ENCODE data around the gene PICALM.

Gene PICALM

GRCh38 chr11:86046116-86046515 is 22.8 kb downstream of the PICALM start:
- DNase-seq (ENCODE audit: low read depth), result no peak

DNA sequence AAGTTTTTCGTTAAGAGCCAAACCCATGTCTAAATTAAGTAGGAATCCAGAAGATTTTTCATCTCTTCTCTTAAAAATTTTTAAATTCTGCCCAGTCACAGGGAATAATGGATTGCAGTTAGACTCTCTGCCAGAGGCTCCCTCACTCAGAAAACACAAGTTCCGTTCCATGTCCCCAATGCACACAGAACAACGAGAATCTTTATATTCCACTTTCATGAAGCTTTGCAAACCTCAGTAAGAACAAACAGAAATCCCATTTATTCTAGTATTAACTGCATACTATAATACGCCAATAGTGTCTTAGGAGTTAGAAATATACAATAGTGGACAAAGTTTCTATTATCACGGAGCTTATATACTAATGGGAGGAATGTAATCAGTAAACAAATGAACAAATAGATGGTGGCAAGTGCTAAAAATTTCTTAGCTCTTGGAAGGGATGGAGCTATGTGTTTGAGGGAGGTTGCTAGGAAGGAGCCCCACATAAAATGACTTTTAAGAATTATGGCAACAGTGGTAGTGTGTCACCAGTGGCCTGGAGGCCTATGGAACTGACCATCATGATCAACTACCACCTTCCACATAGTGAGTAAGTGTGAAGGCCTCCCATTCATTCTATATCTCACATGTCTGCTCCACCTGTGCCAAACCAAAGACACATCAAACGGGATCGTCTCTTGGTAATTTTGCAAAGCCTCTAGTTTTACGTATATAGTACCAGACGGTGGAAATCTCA is 24.9 kb downstream of the PICALM start:
- no peak for DNase-seq (ENCODE audit: low read depth)

GRCh38 chr11:86041975-86042378 is 26.9 kb downstream of the PICALM start:
- no peak for DNase-seq (ENCODE audit: low read depth)

- DNase-seq (ENCODE audit: low read depth), result no peak
These were observed 27.7 kb downstream of the PICALM start for GRCh38 chr11:86040919-86041850.

DNA sequence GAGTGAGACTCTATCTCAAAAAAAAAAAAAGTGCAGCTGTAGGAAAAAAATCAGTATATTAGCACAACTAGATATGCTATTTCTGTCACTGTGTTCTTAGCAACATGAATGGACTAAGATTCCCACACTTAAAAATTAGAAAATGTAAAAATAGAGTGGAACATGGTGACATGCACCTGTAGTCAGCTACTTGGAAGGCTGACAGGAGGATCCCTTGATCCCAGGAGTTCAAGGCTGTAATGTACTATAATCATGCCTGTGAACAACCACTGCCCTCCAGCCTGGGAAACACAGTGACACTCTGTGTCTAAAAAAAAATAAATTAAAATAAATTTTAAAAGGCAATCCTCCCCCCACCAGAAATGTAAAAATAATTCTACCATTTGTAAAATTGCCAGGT is 29.8 kb downstream of the PICALM start:
- DNase-seq (ENCODE audit: low read depth), result no peak

DNA sequence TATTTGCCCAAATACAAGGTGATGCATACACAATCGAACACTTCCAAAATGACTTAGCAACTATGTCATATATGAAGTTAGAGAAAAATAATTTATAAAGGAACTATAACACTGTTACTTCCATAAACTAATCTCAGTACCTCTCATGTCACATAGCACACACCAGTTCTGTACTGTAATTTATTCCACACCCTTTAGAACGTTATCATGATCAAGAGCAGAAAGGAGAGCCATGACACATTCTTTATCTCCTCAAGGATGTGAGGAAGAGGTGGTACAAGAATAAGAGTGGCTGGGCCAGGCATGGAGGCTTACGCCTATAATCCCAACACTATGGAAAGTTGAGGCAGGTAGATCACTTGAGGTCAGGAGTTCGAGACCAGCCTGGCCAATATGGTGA is 31.1 kb downstream of the PICALM start:
- DNase-seq (ENCODE audit: low read depth), result no peak

DNA sequence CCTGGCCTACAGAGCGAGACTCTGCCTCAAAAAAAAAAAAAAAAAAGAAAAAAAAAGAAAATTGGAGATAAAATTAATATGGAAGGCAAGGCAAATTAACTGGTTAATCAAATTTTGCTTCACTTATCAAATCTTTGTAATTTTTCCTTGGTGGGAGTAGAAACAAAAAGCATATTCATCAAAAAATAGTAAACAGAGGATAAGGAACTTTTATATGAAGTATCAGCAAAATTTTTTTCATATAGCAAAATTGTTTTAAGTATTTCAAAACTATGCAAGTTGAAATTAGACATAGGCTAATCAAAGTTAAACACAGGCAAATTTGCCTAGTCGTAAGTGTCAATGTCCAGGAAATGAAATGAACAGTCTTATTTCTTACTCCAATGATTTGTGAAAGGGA is 33.0 kb downstream of the PICALM start:
- no peak for DNase-seq (ENCODE audit: low read depth)

GRCh38 chr11:86035164-86035563 is 33.7 kb downstream of the PICALM start:
- no peak for DNase-seq (ENCODE audit: low read depth)

DNA sequence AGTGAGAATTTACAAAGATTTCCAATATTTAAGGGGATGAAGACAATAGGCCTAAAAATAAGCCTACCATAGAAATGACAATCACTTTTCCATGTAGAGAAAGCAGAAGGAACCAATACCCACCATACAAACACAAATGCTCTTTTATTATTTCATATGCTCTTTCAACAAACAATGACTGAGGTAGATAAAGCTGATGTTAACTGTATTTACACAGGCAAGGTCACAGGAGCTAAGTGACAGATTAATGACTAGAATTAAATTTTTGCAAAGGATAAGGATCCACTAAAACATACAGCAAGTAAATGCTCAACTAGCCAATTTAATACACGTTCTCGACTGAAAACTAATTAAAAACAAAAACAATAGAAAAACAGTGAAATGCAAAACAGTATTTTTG is 34.2 kb downstream of the PICALM start:
- no peak for DNase-seq (ENCODE audit: low read depth)

DNA sequence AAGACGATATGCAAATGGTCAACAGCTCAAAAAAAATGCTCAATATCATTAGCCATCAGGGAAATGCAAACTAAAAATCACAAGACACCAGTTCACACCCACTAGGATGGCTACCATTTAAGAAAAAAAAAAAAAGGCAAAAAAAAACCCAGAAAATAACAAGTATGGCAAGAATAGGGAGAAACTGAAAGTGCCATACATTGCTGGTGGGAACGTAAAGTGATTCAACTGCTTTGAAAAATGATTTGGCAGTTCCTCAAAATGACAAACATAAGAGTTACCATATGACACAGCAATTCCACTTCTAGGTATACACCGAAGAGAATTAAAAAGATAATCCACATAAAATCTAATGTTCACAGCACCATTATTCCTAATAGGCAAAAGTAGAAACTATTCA is 47.5 kb downstream of the PICALM start:
- no peak for DNase-seq (ENCODE audit: low read depth)

DNA sequence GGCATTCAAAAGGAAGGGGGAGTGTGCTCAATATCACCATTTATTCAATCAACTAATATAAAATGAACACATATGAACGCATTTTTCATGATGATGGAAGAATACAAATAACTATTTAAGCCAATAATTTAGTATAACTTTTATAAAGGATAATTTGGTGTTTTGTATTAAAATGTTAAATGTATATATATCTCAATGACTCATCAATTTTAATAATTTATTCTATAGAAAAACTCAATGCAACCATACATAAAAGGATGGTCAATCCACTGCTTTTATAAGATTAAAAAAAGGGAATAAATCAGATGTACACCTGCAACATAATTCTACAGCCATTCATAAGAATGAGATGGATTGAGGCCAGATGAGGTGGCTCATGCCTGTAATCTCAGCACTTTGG is 50.6 kb downstream of the PICALM start:
- DNase-seq (ENCODE audit: low read depth), result no peak

DNA sequence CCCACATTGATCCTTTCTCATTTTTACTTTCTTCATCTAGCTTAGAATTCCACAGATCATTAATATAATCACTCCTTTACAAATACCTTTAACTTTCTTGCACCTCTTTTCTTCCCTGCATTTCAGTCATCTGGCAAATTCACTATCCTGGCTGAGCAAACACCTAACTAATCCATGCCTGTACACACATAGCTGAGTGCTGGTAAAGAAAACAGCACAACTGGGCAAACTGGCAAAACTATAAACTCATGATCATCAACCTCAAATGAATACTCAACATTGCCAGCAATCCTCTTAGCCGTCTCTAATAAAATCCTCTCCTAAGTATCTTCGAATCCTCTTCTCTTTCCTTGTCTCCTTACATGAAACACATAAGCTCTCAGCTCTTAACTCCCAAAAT is 52.4 kb downstream of the PICALM start:
- no peak for DNase-seq (ENCODE audit: low read depth)

DNA sequence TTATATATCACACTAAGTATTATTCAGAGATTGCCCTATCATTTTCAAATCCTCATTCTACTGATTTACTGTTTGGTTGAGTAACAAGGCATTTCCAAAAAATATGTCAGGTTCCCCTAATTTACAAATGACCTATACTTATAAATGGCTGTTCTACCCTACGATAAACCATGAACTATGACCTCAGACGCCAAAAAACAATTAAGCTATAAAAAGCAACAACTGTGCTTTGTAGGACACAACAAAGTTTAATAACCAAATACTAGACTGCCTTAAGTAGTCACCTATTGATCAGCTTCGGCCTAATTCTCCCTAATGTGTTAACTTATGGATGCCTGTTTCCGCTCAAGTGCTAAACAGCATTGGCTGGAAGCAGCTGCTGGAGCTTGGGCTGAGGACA is 53.2 kb downstream of the PICALM start:
- DNase-seq (ENCODE audit: low read depth), result no peak

DNA sequence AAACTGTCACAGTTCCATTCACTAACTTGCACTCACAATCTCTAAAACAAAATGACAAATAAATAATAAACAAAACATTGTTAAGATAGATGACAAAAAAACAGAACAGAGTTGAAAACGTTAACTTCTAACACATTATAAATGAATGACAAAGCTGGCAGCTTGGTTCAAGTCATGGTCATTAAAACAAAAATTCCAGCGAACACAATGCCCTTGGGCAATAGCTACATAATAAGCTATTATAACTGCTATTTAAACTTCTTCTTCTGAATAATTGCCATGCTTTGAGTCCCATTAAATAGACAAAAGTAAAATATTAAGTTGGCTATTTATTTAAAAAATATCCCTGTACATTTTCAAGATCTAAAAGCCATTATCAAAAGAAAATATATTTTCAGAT is 54.7 kb downstream of the PICALM start:
- no peak for DNase-seq (ENCODE audit: low read depth)

GRCh38 chr11:86013713-86014112 is 55.2 kb downstream of the PICALM start:
- no peak for DNase-seq (ENCODE audit: low read depth)

- no peak for DNase-seq (ENCODE audit: low read depth)
These were observed 57.7 kb downstream of the PICALM start for GRCh38 chr11:86011175-86011574.

DNA sequence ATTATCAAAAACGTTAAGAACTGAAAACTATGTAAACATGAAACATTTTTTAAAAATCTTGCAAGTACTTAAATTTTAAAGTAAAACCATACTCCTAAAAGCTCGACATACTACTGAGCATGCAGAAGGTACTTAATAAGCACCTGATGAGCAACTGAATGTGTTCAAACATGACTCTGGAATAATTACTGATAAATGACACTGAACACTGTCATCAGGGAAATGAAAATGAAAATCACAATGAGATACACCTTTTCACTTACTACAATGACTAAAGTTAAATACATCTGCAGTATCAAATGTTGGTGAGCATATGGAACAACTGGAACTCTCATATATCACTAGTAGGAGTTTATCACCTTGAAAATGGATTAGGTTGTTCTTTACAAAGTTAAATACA is 65.2 kb downstream of the PICALM start:
- DNase-seq (ENCODE audit: low read depth), result no peak

DNA sequence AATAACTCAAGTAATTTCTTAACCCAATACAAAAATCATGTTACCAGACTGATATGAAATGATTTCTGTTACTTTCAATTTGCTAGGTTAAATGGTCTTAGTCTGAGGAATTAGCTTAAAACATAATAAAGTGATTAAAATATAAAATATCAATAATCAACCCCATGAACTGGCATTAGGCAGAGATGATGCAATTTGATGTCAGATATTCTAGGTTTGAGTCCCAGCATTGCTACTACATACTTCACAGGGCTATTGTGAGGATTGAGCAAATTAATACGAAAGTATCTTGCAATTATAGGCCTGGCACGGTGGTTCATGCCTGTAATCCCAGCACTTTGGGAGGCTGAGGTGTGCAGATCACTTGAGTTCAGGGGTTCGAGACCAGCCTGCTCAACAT is 66.5 kb downstream of the PICALM start:
- DNase-seq (ENCODE audit: low read depth), result no peak

DNA sequence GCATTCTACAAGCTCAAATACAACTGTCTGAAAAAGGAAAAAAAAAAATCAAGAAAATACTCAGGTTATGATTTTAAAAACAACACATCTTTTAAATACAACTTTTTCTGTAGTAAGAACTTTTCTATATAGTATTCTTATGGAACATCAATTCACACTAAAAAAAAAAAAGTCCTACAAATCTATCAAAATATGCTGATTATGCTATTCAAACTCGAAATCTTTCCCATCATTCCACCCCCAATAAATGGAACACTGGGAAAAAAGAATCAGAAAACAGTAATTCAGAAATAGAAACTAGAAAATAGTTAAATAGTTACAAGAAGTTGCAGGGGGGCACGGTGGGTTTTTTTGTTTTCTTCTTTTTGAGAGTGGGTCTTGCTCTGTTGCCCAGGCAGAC is 77.4 kb downstream of the PICALM start:
- no peak for DNase-seq (ENCODE audit: low read depth)

GRCh38 chr11:85989746-85990145 is 79.1 kb downstream of the PICALM start:
- no peak for DNase-seq (ENCODE audit: low read depth)

GRCh38 chr11:85988780-85989179 is 80.1 kb downstream of the PICALM start:
- DNase-seq (ENCODE audit: low read depth), result no peak

DNA sequence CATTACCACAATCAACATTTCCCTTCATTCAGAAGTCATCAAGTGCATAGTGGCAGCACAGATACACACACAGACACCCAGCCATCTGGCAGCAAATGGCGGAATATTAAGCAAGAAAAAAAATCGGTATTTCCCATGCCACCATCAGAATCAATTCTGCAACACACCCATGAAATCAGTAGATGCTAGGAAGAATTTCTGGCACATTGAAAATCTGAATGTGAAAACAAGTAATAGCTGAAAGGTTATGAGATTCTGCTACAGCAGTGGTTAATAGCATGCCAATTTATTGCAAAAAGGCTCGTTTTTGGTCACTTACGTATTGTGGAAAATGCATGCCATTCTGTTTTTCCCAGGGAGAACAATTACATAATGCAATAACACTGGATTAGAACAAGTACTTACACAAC is 91.1 kb downstream of the PICALM start:
- no peak for DNase-seq (ENCODE audit: low read depth)

DNA sequence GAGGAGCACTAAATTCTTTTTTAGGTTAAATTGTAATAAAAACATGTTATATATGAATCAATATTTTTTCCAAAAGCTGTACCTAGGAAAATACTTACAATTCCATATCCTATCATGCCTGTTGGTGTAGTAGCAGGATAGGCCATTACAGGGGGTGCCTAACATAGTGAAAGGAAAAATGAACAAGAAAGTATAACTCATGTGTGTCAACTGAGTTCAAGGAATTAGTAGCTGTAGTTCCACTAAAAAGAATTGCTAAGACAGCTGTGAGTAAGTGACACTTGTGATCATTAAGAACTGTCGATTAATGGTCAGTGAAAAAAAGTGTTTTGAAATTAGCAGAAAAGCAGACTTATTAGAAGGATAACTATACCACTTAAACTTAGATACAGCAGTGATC is 92.4 kb downstream of the PICALM start:
- no peak for DNase-seq (ENCODE audit: low read depth)
